Kidney (tissue), 14 donors: ENCODE results near the gene KRTAP1-4. TPM values are rescaled to one million over a fixed set of nuclear protein-coding genes. Genes with fewer than 3 reads are reported as not detected.

Experiments
- DNase-seq, 5 donors: peaks; one replicate each; pipeline ENCODE4 v3.0.0-alpha.2; 2013 to 2020
- FAIRE-seq: peaks from 2 replicates; lab custom pipeline; 2012; peaks lifted over from hg19 to GRCh38; lab: Jason Lieb, UNC
- H3K27ac ChIP-seq, 2 donors: one replicate each; pipeline ENCODE4 v1.7.0; 2013; ENCODE audit warnings: low read depth in 2 of 2, low read length in 2 of 2, inconsistent platforms in 1 of 2
- H3K27me3 ChIP-seq: one replicate; pipeline ENCODE4 v1.7.1; 2013; ENCODE audit warnings: low read length, inconsistent platforms; ENCODE audit not compliant: control insufficient read depth, insufficient read depth
- H3K36me3 ChIP-seq, 3 donors: one replicate each; pipeline versions ENCODE4 v1.7.0 to v1.7.1; 2013; ENCODE audit warnings: low read length in 3 of 3, control low read depth in 1 of 3, inconsistent platforms in 1 of 3; ENCODE audit not compliant: insufficient read depth in 3 of 3, control insufficient read depth in 2 of 3
- H3K4me1 ChIP-seq, 3 donors: one replicate each; pipeline versions ENCODE4 v1.7.0 to v1.7.1; 2013; ENCODE audit warnings: low read length in 3 of 3, inconsistent platforms in 1 of 3, low read depth in 1 of 3; ENCODE audit not compliant: control insufficient read depth in 2 of 3, insufficient read depth in 2 of 3
- H3K4me3 ChIP-seq, 3 donors: one replicate each; pipeline versions ENCODE4 v1.7.0 to v1.8.1; 2013; ENCODE audit warnings: low read length in 3 of 3, control low read depth in 1 of 3, inconsistent platforms in 1 of 3
- H3K9ac ChIP-seq, 3 donors: one replicate each; pipeline versions ENCODE4 v1.7.0 to v1.7.1; 2013; ENCODE audit warnings: low read length in 3 of 3, control low read depth in 1 of 3, inconsistent platforms in 1 of 3
- H3K9me3 ChIP-seq, 3 donors: one replicate each; pipeline versions ENCODE4 v1.7.0 to v1.7.1; 2013; ENCODE audit warnings: low read length in 3 of 3, control low read depth in 1 of 3, inconsistent platforms in 1 of 3; ENCODE audit not compliant: control insufficient read depth in 2 of 3, insufficient read depth in 1 of 3
- CTCF ChIP-seq: IDR thresholded peaks from 3 replicates; pipeline ENCODE4 v1.5.1; 2012; ENCODE audit warnings: mild to moderate bottlenecking, moderate library complexity, borderline replicate concordance; ENCODE audit not compliant: insufficient read depth; ENCODE audit errors: extremely low read depth
- intact Hi-C: fragments of 100-400 bp; cut with DNase I; formaldehyde crosslinking; loops from one replicate; pipeline ENCODE4 v1.11.1; 2022
- polyA plus RNA-seq: library from polyadenylated mRNA; stranded (reverse); fragments of 350-450 nt; fragmentation: Illumina TruSeq; extraction: RNeasy Lipid Tissue Mini Kit (QIAGEN cat#74804); gene quantifications from one replicate; pipeline ENCODE4 v1.2.3, GENCODE V29; 2014; ENCODE audit warnings: low read depth, low replicate concordance; ENCODE audit not compliant: insufficient read depth
- total RNA-seq: library from RNA; stranded (reverse); fragmentation: NEBNext Ultra II Directional; extraction: Animal tissue kit (Norgen Biotek cat#: 25700); gene quantifications from one replicate; pipeline ENCODE4 v1.2.1, GENCODE V29; 2021
- donor health status: control.
- donor health status: control.
- donor health status: control.
- donor health status: control.
- donor health status: control.
- donor health status: DM: yes; HTN: yes; CAD: no.
- donor health status: Normal renal cell carcinoma (clear cell type).

KRTAP1-4 gene
- total and polyA plus RNA-seq, 2 donors from 2014 or later = not detected

- DNase-seq = no peak
- no peak overlapping the region for H3K9ac ChIP-seq
- H3K4me3 ChIP-seq = no peak overlapping the region
- no peak for TF ChIP-seq CTCF
- H3K4me1 ChIP-seq = no peaks in the 10 kb centered on the region
- FAIRE-seq = no peak
- no peaks in the 10 kb centered on the region for H3K27me3 ChIP-seq
- H3K9me3 ChIP-seq = no peaks in the 10 kb centered on the region
- intact Hi-C loops = no loop called here
- H3K36me3 ChIP-seq = no peaks in the 10 kb centered on the region
- H3K27ac ChIP-seq = no peak overlapping the region
Observed at GRCh38 chr17:40993084-40993483, 36.9 kb downstream of the KRTAP1-4 start.

GRCh38 chr17:40992666-40993065 is 37.3 kb downstream of the KRTAP1-4 start:
- no peak for TF ChIP-seq CTCF
- DNase-seq (no peak), FAIRE-seq (no peak)
- H3K27ac ChIP-seq = no peak overlapping the region
- no peaks in the 10 kb centered on the region for H3K9me3 ChIP-seq
- no peaks in the 10 kb centered on the region for H3K4me1 ChIP-seq
- H3K36me3 ChIP-seq = no peaks in the 10 kb centered on the region
- H3K9ac ChIP-seq = no peak overlapping the region
- no peaks in the 10 kb centered on the region for H3K27me3 ChIP-seq
- H3K4me3 ChIP-seq = no peak overlapping the region
- intact Hi-C loops = no loop called here

- Histone ChIP-seq H3K27ac (no peak overlapping the region), H3K9ac (no peak overlapping the region)
- no peak for FAIRE-seq
Observed at GRCh38 chr17:40986920-40987319, 43.1 kb downstream of the KRTAP1-4 start.

More at GRCh38 chr17:40986920-40987319, 43.1 kb downstream of the KRTAP1-4 start:
- TF ChIP-seq CTCF = no peak
- intact Hi-C loops = no loop called here
- Histone ChIP-seq H3K36me3 (no peaks in the 10 kb centered on the region), H3K27me3 (no peaks in the 10 kb centered on the region), H3K4me3 (no peak overlapping the region), H3K9me3 (no peaks in the 10 kb centered on the region), H3K4me1 (no peaks in the 10 kb centered on the region)
- DNase-seq = no peak
